HG02571 (cell line): ENCODE measurements around the gene ZFYVE16.
"Not testable (repeated sequence)": the region's sequence is repeated elsewhere in the genome, so short reads cannot be mapped to it uniquely, and the experiment has no call there.

ENCODE experiments used
- ATAC-seq: cut with Tn5 transposase; IDR thresholded peaks from one replicate; pipeline ENCODE4 v1.9.1; 2021; ENCODE audit warnings: mild to moderate bottlenecking, moderate library complexity; ENCODE audit not compliant: unreplicated experiment

ZFYVE16 gene

DNA sequence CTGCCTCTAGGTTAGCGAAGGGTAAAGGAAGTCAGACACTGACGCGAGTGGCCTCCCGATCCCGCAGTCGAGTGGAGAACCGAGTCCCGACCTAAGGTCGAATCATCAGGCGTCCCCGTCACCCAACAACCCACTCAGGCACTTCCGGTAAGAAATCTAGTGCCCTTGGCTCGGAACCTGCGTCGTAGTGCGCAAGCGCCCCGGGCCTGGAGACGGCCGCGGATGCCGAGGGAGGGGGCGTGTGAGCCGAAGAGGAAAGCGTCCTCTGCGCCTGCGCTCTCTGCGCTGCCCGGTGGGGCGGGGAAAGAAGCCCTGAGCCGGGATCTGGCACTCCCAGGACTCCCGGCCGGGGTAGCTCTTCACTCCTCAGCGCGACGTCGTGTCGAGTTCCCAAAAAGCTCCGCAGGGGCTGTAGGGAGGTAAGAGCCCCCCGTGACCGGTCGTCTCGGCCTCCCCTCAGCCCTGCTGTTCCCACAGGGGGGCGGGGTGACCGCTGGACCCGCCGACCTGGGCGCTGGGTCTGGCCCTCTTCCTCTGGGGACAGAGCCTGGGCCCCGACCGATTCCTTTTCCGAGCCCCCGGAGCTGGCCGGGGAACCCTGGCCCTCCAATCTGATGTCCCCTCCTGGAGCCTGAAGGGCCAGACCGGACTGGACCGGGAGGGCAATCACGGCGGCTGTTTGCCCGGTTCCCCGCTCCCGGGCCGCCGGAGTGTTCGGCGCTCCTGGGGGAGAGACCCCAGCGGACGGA is at the start of gene ZFYVE16:
Gene ZFYVE16, plus strand, starts transcription at position 330 of the 749 bp plus-strand sequence. CDS start 26,084 bp downstream, outside the sequence.
- ATAC-seq: peak; percentile 88

DNA sequence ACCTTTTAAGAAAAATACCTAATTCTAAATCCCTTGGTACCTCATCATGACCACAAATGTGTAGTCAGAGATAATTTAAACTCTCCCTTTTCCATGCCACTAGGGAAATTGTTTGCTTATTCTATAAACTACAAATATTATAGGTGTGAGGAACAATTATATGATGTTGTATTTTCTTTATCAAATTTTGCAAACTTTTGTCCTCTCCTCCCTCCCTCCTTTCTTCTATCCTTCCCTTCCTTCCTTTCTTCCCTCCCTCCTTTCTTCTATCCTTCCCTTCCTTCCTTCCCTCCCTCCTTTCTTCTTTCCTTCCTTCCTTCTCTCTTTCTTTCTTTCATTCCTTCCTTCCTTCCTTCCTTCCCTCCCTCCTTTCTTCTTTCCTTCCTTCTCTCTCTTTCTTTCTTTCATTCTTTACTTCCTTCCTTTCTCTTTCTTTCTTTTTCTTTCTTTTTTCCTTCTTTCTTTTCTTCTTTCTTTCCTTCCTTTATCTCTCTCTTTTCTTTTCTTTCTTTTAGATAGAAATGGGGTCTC is 46.9 kb upstream of the ZFYVE16 start:
- no peak for ATAC-seq

DNA sequence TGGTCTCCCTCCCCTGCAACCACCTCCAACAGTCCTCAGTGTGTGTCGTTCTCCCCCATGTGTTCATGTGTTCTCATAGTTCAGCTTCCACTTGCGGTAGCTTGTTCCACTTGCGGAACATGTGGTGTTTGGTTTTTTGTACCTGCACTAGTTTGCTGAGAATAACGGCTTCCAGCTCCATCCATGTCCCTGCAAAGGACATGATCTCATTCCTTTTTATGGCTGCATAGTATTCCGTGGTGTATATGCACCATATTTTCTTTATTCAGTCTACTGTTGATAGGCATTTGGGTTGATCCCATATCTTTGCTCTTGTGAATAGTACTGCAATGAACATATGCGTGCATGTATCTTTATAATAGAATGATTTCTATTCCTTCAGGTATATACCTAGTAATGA is 43.0 kb upstream of the ZFYVE16 start:
- ATAC-seq: no peak

DNA sequence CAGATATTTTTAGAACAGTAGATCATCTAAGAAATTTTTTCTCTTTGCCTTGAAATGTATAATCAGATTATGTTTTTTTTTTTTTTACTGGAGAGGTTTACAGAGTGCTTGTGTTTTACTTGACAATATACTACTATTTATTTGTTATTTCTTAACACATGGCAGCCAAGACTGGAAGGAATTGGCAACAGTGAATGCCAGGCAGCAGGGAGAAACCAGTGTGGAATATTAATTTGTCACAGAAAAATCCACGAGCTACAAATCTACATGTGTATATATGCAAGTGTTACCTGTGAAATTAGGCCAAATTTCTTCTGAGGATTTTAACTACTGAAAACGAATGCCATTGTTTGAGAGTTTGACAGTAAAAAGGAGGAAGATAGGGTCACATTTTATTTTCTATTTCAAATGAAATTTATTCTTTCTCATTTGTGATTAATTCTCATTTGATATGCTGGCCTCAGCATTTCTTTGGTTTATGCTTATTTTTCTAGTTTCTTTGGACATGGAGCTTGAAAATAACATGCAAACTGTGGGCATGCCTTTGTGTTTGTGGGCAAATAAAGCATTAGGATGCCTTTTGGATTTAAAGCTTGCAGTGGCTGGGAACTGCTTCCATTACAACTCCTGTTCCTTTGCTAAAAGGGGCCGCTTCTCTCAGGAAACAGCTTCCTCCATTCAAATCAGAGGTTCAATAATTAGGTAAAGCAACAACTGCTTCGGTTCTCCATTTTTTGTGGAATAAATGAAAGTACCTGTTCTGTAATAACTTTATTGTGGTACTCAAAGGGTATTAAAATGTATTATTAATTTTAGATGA is 39.0 kb upstream of the ZFYVE16 start:
- no peak for ATAC-seq

DNA sequence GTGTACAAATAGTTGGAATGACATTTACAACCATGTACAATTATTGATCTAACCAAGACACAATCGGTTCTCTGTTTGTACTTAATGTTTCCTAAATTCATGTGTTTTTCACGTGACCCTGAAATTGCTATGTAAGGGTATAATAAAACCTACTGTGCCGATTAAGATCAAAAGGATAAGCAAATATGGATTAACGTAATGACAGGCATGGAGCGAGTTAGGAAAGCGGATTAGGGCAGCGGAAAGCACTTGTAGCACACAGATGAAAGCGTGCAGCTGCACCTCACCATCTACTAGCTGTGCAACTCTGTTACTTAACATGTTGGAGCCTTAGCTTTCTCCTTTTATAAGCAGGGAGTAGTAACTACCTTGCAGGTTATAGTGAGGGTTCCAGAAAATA is 38.3 kb upstream of the ZFYVE16 start:
- no peak for ATAC-seq

DNA sequence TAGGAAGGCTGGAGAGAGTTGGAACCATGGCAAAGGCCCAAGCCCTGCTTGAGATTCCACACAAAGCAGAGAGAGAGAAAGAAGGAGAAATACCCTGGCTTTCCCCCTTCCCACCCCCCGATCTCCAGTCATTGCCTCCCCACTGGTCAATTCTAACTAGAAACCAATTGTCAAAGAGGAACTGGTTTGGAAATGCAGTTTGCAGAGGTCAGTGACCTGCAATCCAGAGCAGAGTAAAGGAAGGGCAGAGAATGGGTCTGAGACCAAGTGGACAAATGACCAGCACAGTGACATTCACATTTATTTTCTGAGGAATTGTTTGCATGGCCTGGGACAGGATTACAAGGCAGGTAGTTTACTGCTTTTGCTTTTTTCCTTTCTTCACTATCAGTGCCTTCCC is 37.5 kb upstream of the ZFYVE16 start:
- ATAC-seq: no peak

DNA sequence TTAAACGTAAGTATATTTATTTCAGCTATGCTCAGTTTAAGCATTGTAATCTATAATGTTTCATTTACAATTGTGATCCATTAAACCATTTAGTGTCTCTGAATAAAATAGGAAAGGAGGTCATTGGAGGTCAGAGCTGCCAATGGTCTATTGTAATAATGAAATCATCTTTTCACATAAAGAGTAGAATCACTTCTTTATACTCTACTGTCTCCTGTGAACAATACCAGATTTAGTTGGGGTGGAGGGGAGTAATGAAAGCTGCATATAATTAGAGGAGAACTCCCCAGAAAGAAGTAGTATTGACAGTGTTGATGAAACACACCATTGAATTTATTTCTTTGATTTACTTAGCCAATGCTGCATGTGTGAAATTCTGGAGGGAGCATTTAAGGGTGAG is 35.1 kb upstream of the ZFYVE16 start:
- ATAC-seq: no peak

DNA sequence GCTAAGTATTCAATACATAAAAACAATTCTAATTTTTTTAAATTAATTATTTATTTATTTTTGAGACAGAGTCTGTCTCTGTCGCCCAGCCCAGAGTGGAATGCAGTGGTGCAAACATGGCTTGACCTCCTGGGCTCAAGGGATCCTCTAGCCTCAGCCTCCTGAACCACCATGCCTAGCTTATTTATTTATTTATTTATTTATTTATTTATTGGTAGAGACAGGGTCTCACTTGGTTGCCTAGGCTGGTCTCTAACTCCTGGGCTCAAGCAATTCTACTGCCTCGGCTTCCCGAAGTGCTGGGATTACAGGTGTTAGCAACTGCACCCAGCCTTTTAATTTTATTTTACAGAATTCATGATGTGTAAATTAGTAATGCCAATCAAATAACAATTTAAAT is 33.7 kb upstream of the ZFYVE16 start:
- ATAC-seq: no peak

DNA sequence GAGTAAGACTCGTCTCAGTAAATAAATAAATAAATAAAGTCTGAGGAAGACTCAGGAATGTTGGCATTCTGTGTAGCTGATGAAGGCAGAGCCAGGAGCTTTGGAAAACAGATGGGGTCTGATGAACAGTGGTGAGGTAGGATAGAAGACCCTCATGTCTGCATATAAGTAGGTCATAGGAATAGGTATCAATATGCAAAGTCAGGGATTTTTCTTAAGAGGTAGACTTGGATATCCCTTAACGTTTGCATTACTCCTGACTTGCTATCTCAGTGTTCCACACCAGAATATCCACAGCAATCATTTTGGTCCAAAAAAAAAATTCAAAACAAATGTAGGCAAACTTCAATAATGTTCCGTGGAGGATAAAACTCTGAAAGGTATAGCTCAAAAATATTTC is 31.3 kb upstream of the ZFYVE16 start:
- no peak for ATAC-seq

DNA sequence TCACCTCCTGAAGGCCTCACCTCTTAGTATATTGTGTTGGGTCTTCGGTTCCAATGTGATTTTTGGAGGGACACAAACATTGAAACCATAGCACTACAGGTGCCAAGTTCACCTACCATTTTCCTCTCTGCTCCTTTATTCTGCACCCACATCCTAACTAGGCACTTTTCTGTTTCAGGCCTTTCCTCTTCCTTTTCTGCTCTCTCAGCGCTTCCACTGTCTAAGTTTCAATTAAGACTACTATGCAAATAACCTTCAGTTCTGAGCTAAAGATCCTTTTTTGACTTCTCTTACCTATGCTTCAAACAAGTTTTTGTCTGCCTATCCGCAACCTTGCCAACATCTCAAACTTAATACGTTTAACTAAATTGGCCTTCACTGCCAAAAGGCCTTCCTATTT is 25.4 kb upstream of the ZFYVE16 start:
- no peak for ATAC-seq

DNA sequence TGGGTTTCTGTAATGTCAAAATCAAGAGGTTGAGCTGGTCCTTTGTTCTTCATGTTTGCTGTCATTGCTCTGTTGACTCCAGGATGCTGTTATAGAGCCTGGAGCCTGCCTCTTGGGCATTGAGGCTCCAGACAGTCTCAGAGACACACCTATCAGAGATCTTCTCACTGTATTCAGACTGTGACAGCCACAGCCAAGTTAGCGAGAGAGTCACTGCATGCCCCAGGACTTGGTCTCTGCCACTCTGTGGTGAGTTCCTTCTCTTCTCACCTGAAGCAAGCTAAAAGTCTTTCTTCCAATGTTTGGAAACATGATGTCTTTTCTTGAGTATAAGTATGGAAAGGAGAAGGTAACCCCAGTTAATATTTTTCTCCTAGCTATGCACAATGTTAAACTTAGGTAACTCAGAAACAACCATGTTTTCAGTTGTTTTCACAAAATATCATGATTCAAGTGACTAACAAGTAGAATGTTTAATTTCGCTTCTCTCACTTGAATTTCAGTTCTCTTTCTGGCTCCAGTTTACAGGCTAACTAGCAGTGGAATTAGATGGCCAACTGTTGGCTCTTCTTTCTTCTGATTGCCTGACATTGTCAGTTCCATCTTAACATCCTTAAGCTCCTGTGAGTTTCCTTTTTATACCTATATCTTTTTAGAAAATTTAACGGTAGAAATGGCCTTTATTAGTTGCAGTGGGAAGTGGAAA is 20.6 kb upstream of the ZFYVE16 start:
- ATAC-seq: no peak

DNA sequence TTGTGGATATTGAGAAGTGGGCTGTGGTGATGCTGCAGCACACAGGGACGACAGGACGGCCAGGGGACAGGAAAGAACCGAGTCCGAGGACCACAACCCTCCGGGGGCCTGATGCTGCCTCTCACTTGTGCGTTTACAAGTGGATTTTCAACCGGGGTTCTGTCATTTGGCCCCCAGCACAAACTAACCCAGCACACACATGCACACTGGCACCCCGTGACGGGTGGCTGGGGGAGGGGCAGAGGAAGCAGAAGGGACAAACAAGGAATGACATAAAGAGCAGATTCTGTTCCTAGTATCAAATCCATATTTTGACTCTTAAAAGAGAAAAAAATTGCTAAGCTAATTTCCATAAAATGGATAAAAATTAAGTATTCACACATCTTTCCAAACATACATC is 18.3 kb upstream of the ZFYVE16 start:
- ATAC-seq: no peak

DNA sequence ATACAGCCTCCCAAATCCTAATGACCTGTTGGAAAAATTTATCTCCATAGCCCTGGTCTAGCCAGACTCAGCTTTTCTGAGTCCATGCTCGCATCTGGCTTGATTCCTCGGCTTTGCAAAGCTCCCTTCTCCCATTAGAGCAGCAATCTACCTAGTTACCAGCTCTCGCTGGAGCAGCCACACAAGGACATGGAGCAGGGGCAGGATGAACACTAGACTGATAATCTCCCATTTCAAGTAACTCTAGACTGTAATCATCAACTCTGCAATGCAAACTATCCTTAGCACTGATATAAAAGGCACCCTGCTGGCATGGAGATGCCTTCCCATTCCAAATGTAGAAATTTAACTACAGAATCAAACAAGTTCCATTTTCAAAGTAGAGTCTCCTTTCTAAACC is 17.5 kb upstream of the ZFYVE16 start:
- not testable (repeated sequence) for ATAC-seq

DNA sequence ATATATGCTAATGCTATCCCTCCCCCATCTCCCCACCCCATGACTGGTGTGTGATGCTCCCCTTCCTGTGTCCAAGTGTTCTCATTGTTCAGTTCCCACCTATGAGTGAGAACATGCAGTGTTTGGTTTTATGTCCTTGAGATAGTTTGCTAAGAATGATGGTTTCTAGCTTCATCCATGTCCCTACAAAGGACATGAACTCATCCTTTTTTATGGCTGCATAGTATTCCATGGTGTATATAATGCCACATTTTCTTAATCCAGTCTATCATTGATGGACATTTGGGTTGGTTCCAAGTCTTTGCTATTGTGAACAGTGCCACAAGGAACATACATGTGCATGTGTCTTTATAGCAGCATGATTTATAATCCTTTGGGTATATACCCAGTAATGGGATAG is 16.6 kb upstream of the ZFYVE16 start:
- ATAC-seq: not testable (repeated sequence)

DNA sequence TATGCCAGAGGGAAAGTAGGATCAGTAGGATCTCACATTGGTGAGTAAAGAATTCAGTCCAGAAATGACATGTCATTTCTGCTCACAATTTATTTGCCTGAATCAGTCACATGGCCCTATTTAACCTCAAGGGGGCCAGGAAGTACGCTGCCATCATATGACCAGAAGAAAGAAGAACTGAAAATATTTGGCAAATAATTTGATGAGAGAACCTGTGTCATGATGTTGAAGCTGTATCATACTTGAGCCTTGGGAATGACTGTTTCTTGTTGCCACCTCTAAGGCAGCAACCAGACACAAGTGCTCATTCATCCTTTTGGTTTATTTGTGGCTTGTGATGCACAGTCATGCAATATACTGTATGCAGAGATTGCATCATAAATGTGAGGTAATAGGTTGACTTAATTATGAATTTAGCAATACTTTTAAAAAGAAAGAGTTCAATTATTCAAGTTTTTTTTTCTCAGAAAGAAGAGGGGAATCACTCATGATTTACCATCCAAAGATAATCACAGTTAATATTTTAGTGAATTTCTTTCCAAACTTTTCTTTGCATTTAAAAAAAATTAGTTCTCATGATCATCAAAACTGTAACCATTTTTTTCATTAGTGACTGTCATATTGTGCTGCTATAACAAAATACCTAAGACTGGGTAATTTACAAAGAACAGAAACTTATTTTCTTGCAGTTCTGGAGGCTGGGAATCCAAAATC is 8.2 kb upstream of the ZFYVE16 start:
- ATAC-seq: peak; percentile 54

DNA sequence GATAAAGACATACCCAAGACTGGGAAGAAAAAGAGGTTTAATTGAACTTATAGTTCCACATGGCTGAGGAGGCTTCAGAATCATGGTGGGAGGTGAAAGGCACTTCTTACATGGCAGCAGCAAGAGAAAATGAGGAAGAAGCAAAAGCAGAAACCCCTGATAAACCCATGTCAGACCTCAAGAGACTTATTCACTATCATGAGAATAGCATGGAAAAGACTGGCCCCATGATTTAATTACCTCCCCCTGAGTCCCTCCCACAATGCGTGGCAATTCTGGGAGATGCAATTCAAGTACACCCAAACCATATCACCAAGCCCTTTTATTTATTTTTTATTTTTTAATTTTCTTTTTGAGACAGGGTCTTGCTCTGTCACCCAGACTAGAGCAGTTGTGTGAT is 7.5 kb upstream of the ZFYVE16 start:
- not testable (repeated sequence) for ATAC-seq

DNA sequence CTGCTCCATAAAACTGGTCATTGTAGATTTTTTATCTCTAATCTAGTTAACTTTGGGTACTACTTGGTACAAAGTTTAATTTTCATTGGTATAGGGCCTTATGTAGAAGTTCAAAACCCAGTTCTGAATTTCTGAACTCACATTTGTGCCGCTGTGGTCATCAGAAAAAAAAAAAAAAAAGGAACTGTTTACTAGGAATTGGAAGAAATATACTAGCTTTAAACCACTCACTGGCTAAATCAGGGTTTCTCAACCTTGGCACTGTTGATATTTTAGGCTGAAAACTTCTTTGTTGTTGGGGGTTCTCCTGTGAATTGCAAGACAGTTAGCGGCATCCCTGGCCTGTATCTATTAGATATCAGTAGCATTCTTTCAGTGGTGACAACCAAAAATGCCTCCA is 4.1 kb upstream of the ZFYVE16 start:
- no peak for ATAC-seq

DNA sequence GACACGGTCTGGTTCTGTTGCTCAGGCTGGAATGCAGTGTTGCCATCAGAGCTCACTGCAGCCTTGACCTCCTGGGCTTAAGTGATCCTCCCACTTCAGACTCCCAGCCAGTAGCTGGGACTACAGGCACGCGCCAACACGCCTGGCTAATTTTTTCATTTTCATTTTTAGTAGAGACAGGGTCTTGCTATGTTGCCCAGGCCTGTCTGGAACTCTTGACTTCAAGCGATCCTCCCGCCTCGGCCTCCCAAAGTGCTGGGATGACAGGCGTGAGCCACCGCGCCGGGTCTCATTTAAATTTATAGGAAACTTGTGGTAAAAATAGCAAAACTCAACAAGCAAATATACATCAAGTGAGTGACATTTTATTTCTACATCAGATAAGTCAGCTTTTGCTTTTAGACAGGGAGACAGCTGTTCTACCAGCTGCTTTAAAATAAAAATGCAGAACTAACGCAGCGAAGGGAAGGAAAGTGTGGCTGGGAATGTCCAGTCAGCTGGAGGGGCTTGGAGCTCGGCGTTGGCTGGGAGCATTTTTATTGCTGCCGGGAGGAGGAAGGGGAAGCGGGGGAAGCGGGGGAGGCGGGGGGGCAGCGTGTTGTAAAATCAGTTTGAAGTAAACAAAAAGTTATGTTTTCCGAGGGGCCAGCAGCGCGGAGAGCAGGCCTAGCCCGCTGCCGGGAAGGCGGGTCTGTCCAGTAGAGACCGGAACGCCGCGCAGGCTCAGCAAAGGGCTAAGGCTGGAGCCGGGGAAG is 707 bp upstream of the ZFYVE16 start:
- no peak for ATAC-seq

DNA sequence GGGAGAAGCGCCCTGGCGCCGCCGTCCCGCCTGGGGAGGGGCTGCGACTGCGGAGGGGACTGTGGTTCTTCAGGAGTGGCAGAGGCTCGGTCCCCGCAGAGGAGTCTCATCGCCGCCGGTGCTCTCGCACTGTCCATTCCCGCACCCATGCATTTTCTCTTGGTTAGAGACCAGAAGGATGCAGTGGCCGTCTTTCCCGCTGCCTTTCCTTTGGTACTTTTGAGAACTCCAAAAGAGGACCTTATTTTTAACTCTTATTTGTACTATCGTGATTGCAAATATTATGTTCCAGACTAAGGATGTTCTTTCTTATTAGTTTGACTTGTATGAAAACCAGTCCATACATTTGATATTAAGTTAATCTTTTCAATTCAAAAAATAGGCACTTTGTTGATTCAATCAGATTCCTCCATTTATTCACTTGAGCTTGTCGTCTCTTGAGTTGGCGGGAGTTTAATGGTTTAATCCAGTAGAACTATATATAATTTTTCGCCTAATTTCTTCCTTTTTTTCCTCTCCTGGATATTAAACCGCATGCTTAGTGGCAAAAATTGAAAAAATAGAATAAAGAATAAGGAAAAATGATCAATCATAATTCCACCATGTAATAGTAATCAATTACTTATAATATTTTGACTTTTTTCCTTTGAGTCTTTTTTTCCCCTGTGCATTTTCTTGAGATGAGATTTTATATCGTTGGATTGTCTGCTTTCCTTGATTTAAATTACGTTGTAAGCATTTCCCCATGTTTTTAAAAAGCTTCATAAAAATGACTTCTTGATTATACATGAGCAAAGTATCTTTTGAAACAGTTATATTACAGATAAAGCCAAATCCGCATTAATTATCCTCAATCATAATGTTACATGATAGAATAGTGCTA is 861 bp downstream of the ZFYVE16 start:
- no peak for ATAC-seq
